Neuronal stem cell (in vitro differentiated cells): Measurements from ENCODE around the gene TUBB1.
A peak's percentile ranks its signal among the peaks of the same experiment; 100 is the strongest.
"Not testable (repeated sequence)": the region's sequence is repeated elsewhere in the genome, so short reads cannot be mapped to it uniquely, and the experiment has no call there.

Experiments used
- DNase-seq: peaks from one replicate; pipeline ENCODE4 v3.0.0-alpha.2; 2013; ENCODE audit warnings: low spot score
- H2AFZ ChIP-seq: one replicate; pipeline ENCODE4 v1.6.1; 2013; ENCODE audit warnings: mild to moderate bottlenecking, low read length, inconsistent platforms
- H2AK5ac ChIP-seq: 2 replicates; pipeline ENCODE4 v1.6.1; 2013; ENCODE audit warnings: low read depth, mild to moderate bottlenecking, inconsistent platforms, low read length, moderate library complexity, mixed read lengths
- H2BK120ac ChIP-seq: 2 replicates; pipeline ENCODE4 v1.6.1; 2013; ENCODE audit warnings: low read depth, mild to moderate bottlenecking, inconsistent platforms, low read length, moderate library complexity, mixed read lengths
- H2BK12ac ChIP-seq: one replicate; pipeline ENCODE4 v1.6.1; 2013; ENCODE audit warnings: low read length, inconsistent platforms
- H2BK15ac ChIP-seq: 2 replicates; pipeline ENCODE4 v1.6.1; 2013; ENCODE audit warnings: mild to moderate bottlenecking, low read length, inconsistent platforms, mixed read lengths
- H2BK5ac ChIP-seq: one replicate; pipeline ENCODE4 v1.6.1; 2013; ENCODE audit warnings: inconsistent platforms, mild to moderate bottlenecking, low read length, moderate library complexity
- H3K14ac ChIP-seq: one replicate; pipeline ENCODE4 v1.6.1; 2013; ENCODE audit warnings: low read length, inconsistent platforms
- H3K18ac ChIP-seq: 2 replicates; pipeline ENCODE4 v1.6.1; 2013; ENCODE audit warnings: low read length, inconsistent platforms
- H3K23ac ChIP-seq: 2 replicates; pipeline ENCODE4 v1.6.1; 2013; ENCODE audit warnings: low read depth, mild to moderate bottlenecking, mixed read lengths, low read length, inconsistent platforms; ENCODE audit not compliant: poor library complexity
- H3K27ac ChIP-seq: replicated peaks from 3 replicates; pipeline ENCODE4 v1.5.1; 2013; ENCODE audit warnings: low read length, inconsistent platforms
- H3K27me3 ChIP-seq, 3 experiments: 2 replicates each; pipeline ENCODE4 v1.6.1; 2013; ENCODE audit warnings: low read length in 3 of 3, mild to moderate bottlenecking in 2 of 3, inconsistent platforms in 1 of 3, low read depth in 1 of 3, mixed read lengths in 1 of 3, moderate library complexity in 1 of 3; ENCODE audit not compliant: control insufficient read depth in 3 of 3, insufficient read depth in 3 of 3
- H3K36me3 ChIP-seq, 2 donors: replicated peaks in 1 of 2; 2 replicates each; pipeline ENCODE4 v1.6.1; 2013; ENCODE audit warnings: low read length in 2 of 2; ENCODE audit not compliant: control insufficient read depth in 2 of 2, insufficient read depth in 2 of 2
- H3K4ac ChIP-seq: 2 replicates; pipeline ENCODE4 v1.6.1; 2013; ENCODE audit warnings: inconsistent platforms, mild to moderate bottlenecking, low read length, moderate library complexity
- H3K4me1 ChIP-seq, 2 donors: 1 replicate in 1 of 2; 2 replicates in 1 of 2; pipeline ENCODE4 v1.6.1; 2013; ENCODE audit warnings: low read length in 2 of 2, low read depth in 1 of 2; ENCODE audit not compliant: control insufficient read depth in 2 of 2, insufficient read depth in 1 of 2
- H3K4me2 ChIP-seq: one replicate; pipeline ENCODE4 v1.6.1; 2013; ENCODE audit warnings: mild to moderate bottlenecking, low read length, inconsistent platforms; ENCODE audit not compliant: insufficient read depth, poor library complexity, severe bottlenecking
- H3K4me3 ChIP-seq, 2 donors: 2 replicates each; pipeline ENCODE4 v1.5.1; 2013; ENCODE audit warnings: low read length in 2 of 2, mild to moderate bottlenecking in 2 of 2, inconsistent platforms in 1 of 2, moderate library complexity in 1 of 2
- H3K79me1 ChIP-seq: one replicate; pipeline ENCODE4 v1.6.1; 2013; ENCODE audit warnings: low read depth, mild to moderate bottlenecking, inconsistent platforms, low read length, moderate library complexity
- H3K9ac ChIP-seq: one replicate; pipeline ENCODE4 v1.6.1; 2013; ENCODE audit warnings: mild to moderate bottlenecking, low read depth, low read length, inconsistent platforms; ENCODE audit not compliant: poor library complexity
- H3K9me3 ChIP-seq, 2 donors: replicated peaks in 1 of 2; 2 replicates each; pipeline versions ENCODE3 to v1.6.1; 2013; ENCODE audit warnings: low read length in 2 of 2, mild to moderate bottlenecking in 2 of 2, inconsistent platforms in 1 of 2, low read depth in 1 of 2, mixed read lengths in 1 of 2, moderate library complexity in 1 of 2; ENCODE audit not compliant: control insufficient read depth in 2 of 2, insufficient read depth in 1 of 2
- H4K8ac ChIP-seq: one replicate; pipeline ENCODE4 v1.6.1; 2013; ENCODE audit warnings: low read depth, mild to moderate bottlenecking, inconsistent platforms, low read length, moderate library complexity
- H4K91ac ChIP-seq: one replicate; pipeline ENCODE4 v1.6.1; 2013; ENCODE audit warnings: low read length, low read depth, mild to moderate bottlenecking, inconsistent platforms; ENCODE audit not compliant: poor library complexity
- WGBS, 2 donors: extraction: QIAGEN DNeasy Blood & Tissue Kit; methylation state at CpG; one replicate each; pipeline ENCODE4 v1.1.7; 2013; ENCODE audit warnings: missing lambda C conversion rate in 2 of 2, mixed read lengths in 1 of 2; ENCODE audit not compliant: insufficient read length in 2 of 2, insufficient replicate concordance in 1 of 2; ENCODE audit errors: extremely low coverage in 2 of 2; 5-methylcytosine and 5-hydroxymethylcytosine counted together

Gene TUBB1

GRCh38 chr20:59041487-59041886 is 22.3 kb downstream of the TUBB1 start:
- H3K27ac ChIP-seq, H2BK120ac ChIP-seq: not testable (repeated sequence)

GRCh38 chr20:59042151-59042795 is 23.0 kb downstream of the TUBB1 start, which contains the start of gene PRELID3B:
PRELID3B (minus strand) TSS chr20:59042786; CDS start chr20:59042730, 56 bp downstream.
- Histone ChIP-seq H2BK12ac (no peak within 1 kb of the TSS), H4K8ac (peak within 1 kb of the TSS; percentile 85), H3K9me3 (peaks cover 0 to 16% of the 10 kb centered on the region in 2 donors), H3K4me3 (peak within 1 kb of the TSS; percentile 69 to 85), H4K91ac (no peak within 1 kb of the TSS), H3K36me3 (peaks cover 3 to 15% of the 10 kb centered on the region in 2 donors), H3K27me3 (no peaks in the 10 kb centered on the region), H2BK15ac (peak within 1 kb of the TSS; percentile 45), H2BK5ac (no peak within 1 kb of the TSS), H3K27ac (no peak within 1 kb of the TSS), H3K4me2 (peak within 1 kb of the TSS; percentile 60), H2AK5ac (peak within 1 kb of the TSS; percentile 58), H3K4me1 (peaks cover 3 to 14% of the 10 kb centered on the region in 2 donors), H3K4ac (no peak within 1 kb of the TSS), H2BK120ac (no peak within 1 kb of the TSS), H2AFZ (peak within 1 kb of the TSS; percentile 96), H3K23ac (peak within 1 kb of the TSS; percentile 83), H3K79me1 (peaks cover 5% of the 10 kb centered on the region), H3K14ac (no peak within 1 kb of the TSS), H3K9ac (peak within 1 kb of the TSS; percentile 81), H3K18ac (peak within 1 kb of the TSS; percentile 69)
- no CpG with 5 or more reads among the region's 50 CpGs for WGBS, 2 donors
- DNase-seq: no peak

More at GRCh38 chr20:59041487-59041886, 22.3 kb downstream of the TUBB1 start:
- H2BK12ac ChIP-seq, H3K14ac ChIP-seq, H3K18ac ChIP-seq, DNase-seq, H4K91ac ChIP-seq, H4K8ac ChIP-seq, H3K23ac ChIP-seq, H3K9ac ChIP-seq, H3K27me3 ChIP-seq, H3K4ac ChIP-seq, H2BK5ac ChIP-seq, H2BK15ac ChIP-seq, H3K4me2 ChIP-seq, H2AFZ ChIP-seq, H3K79me1 ChIP-seq, H2AK5ac ChIP-seq: not testable (repeated sequence)
- Histone ChIP-seq H3K36me3 (peaks cover 3 to 19% of the 10 kb centered on the region in 2 donors), H3K9me3 (peaks cover 0 to 16% of the 10 kb centered on the region in 2 donors), H3K4me1 (peaks cover 3 to 17% of the 10 kb centered on the region in 2 donors), H3K4me3 (peak overlapping the region in 1 of 2 donors; percentile 69)
- WGBS, 2 donors: no CpG with 5 or more reads among the region's 16 CpGs

GRCh38 chr20:59042796-59043631 is 23.8 kb downstream of the TUBB1 start:
- Histone ChIP-seq H2BK5ac (no peak overlapping the region), H4K91ac (no peak overlapping the region), H2AFZ (peak overlapping the region; percentile 96), H3K4me2 (peak overlapping the region; percentile 60), H2AK5ac (peak overlapping the region; percentile 58), H3K9me3 (peaks cover 0 to 16% of the 10 kb centered on the region in 2 donors), H3K14ac (no peak overlapping the region), H2BK120ac (no peak overlapping the region), H3K27me3 (no peaks in the 10 kb centered on the region), H3K4me3 (peak overlapping the region; percentile 69 to 85), H3K4me1 (peaks cover 3 to 9% of the 10 kb centered on the region in 2 donors), H3K23ac (peak overlapping the region; percentile 83), H3K9ac (no peak overlapping the region), H3K18ac (peak overlapping the region; percentile 69), H3K27ac (no peak overlapping the region), H2BK12ac (no peak overlapping the region), H3K36me3 (peaks cover 0 to 11% of the 10 kb centered on the region in 2 donors), H3K4ac (no peak overlapping the region), H3K79me1 (peaks cover 5% of the 10 kb centered on the region), H2BK15ac (peak overlapping the region; percentile 45), H4K8ac (peak overlapping the region; percentile 85)
- no CpG with 5 or more reads among the region's 66 CpGs for WGBS, 2 donors
- DNase-seq: peak; percentile 84

GRCh38 chr20:59043698-59044097 is 24.5 kb downstream of the TUBB1 start:
- Histone ChIP-seq H3K36me3 (peaks cover 0 to 8% of the 10 kb centered on the region in 2 donors), H2AFZ (no peak overlapping the region), H4K8ac (no peak overlapping the region), H3K18ac (no peak overlapping the region), H2BK15ac (no peak overlapping the region), H4K91ac (no peak overlapping the region), H3K4me3 (no peak overlapping the region), H2BK120ac (no peak overlapping the region), H3K4me2 (no peak overlapping the region), H3K9me3 (peaks cover 0 to 16% of the 10 kb centered on the region in 2 donors), H3K9ac (no peak overlapping the region), H3K23ac (no peak overlapping the region), H3K4me1 (peaks cover 3 to 4% of the 10 kb centered on the region in 2 donors), H3K27me3 (no peaks in the 10 kb centered on the region), H3K4ac (no peak overlapping the region), H2BK12ac (no peak overlapping the region), H3K14ac (no peak overlapping the region), H3K79me1 (peaks cover 5% of the 10 kb centered on the region), H2AK5ac (no peak overlapping the region), H2BK5ac (no peak overlapping the region), H3K27ac (no peak overlapping the region)
- WGBS, 2 donors: no CpG with 5 or more reads among the region's 3 CpGs
- no peak for DNase-seq
